Limb (tissue), 2 donors: Measurements from ENCODE around the gene PRM1.

ENCODE experiments used
- DNase-seq, 2 donors: peaks; one replicate each; pipeline ENCODE4 v3.0.0-alpha.2; 2016; ENCODE audit errors: extremely low spot score in 2 of 2

Gene PRM1

DNA sequence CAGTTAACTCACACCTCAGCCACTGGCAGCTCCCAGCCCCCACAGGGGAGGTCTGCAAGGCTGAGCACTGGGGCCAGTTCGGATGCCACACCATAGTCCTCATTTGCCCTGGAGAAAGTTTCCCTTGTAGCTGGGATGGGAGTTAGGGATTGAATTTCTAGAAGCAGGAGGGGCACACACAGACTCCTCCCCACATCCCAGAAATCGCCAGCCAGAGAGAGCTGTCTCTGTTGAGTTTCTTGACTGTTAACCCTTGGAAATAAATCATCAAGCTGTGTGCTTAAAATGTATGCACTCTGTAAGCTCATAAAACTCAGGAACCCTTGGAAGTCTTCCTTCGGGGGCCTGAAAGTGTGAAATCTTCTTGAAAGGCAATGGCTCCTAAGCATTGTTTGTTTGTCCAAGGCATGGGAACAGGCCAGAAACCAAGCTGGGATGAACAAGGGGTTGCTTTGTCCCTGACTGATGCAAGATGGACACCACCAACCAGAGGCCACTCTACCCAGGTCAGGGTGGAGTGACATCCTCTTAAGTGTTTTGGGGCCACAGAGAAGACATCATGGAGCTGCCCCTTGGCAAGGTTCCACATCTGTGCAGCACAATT is 7.3 kb downstream of the PRM1 start:
- peak in 1 of 2 donors; percentile 56 for DNase-seq

DNA sequence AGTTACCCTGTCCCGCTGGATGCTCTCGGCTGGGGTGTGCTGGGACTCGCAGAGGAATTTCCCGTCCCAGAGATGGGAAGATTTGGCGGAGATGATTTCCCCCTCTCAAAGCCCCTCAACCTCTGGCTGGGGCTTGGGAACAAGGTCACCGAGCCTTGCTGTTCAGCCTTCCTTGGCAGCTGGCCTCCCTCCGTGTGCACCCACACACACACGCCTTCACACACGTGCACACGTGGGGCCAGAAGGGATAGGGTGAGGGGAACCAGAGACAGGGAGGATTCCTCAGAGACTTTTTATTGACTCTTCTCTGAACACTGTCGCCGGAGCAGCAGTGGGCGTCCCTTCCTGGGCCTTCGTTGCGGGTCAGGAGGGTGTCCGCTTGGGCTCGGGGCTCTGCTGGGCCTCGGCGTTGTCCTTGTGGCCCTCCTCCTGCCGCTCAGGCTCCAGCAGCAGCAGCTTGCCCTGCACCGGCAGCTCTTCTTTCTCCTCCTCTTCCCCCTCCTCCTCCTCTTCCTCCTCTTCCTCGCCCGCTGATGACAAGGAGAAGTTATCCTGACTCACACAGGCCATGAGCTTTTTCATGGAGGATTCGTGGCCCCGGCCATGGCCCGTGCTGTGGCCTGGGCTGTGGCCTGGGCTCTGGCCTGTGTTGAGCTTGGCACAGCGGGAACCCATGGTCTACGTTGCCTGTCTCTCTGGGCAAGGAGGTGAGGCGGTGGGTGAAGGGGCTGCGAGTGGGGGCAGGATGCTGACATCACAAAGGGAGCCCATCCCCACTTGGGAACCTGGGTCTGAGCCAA is 8.0 kb downstream of the PRM1 start, which contains the start of gene PRM3:
Gene PRM3, minus strand, starts transcription at position 709 of the 800 bp plus-strand sequence. Its CDS starts 34 bp downstream, at position 675.
- no peak for DNase-seq

DNA sequence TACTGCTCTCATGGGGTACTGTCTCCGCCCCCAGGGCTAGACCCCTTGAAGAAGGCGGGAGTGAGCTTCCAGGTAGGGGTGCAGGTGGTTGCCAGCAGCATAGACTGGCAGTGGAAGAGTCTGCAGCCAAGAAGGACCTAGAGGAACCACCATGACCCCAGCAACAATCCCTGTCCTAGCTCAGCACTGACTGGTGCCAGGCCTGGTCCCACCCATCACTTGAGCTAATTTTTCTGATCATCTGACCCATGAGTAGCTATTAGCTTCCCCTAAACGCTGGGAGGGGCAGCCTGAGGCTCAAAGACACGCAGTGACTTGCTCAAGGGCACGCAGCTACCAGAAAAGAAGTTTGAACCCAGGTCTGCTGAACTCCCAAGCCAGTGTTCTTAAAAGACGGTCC is 8.6 kb downstream of the PRM1 start:
- no peak for DNase-seq

DNA sequence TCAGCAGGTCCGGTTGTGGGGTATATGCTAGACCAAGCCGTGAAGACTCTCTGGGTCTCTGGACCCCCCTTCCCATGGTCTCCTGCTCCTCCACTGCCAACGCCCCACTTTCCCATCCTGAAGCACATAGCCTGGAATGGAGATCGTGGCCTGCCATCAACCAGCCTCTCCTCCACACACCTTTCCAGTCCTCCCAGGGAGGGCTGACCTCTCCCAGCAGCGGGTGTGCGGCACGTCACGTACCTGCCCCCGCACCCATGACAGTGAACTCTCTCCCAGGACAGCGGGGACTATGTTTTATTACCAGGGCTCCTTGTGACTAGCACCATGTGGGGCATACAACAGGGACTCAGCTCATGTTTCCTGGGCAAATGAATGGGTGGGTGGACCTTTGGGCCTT is 9.5 kb downstream of the PRM1 start:
- DNase-seq: no peak

DNA sequence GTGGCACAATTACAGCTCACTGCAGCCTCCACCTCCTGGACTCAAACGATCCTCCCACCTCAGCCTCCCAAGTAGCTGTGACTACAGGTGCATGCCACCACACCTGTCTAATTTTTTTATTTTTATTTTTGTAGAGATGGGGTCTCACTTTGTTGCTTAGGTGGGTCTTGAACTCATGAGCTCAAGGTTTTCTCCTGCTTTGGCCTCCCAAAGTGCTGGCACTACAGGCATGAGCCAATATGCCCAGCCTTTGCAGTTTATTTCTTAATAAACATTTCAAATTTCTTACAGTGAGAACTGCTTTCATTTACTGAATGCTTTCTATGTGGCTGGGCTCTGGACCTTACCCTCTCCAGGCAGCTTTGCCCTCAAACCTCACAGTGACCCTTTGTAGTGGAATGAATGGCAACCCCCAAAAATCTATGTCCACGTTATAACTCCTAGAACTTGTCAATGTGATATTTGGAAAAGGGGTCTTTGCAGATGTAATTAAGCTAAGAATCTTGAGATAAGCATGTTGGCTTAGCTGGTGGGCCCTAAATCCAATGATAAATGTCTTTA is 10.4 kb downstream of the PRM1 start:
- DNase-seq: no peak

DNA sequence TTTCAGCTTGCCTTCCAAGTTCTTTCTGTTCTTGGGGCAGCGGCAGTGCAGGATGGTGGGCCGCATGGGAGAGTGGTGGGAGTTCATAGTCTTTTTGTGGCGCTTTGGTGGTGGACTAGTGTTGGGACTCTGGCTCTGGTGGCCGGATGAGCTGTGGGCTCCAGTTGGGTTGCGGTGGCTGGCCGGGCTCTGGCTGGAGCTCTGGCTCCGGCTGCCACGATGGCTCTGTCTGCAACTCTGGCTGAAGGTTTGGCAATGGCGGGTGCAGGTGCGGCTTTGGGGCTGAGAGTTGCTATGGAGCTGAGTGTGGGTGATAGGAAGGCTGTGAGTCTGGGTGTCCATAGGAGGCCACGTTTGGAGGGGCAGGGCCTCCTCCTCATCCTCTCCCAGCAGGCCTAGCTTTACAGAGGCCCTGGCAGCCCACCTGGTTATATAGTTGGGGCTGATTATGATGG is 12.2 kb downstream of the PRM1 start, which contains the start of gene TNP2:
Gene TNP2, minus strand, starts transcription at position 405 of the 455 bp plus-strand sequence. Its CDS starts 63 bp downstream, at position 342.
- no peak for DNase-seq

DNA sequence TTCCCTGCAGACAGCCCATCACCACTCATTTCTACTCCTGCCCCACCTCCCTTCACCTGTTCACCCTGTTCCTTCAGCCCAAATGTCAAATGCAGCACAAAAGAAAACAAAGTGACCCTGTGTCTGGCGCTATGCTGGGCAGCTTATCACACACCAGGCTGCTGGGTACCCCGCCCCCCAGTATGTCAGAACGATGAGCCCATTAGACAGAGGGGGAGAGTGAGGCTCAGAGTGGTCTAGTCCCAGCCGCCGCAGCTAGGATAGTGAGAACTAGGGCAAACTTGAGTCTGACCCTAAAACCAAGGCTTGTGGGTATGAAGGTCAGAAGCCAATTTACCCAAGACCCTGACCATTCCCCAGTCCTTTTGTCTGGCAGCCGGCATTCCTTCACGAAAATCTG is 16.0 kb downstream of the PRM1 start:
- DNase-seq: no peak

DNA sequence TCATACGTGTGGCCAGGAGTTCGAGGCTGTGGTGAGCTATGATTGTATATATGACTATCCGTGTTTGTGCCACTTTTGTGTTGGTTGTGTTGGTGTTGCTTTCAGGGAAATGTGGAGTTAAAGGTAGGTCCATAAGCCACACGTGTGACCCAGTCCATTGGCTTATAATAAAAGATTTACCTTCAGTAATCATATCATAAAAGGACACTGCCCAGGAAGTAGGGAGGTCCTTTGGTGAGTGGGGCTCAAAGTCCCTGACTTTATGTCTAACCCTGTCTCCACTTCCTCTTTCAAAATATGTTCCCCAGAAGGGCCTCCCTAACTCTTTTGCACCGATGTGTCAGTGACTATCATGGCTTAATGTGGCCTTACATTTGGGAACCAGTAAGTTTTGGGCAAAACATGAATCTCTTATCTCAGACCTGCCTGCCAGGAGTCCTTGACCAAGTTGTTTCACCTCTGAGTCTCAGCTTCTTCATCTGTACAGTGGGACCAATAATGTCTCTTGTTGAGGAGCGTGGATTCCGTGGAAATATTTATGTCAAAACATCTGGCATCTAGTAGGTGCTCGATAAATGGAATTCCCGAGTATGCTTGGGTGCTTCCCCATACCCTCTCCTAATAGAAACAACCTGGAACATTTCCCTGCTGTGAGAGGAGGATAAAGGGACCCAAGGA is 16.8 kb downstream of the PRM1 start:
- DNase-seq: no peak

DNA sequence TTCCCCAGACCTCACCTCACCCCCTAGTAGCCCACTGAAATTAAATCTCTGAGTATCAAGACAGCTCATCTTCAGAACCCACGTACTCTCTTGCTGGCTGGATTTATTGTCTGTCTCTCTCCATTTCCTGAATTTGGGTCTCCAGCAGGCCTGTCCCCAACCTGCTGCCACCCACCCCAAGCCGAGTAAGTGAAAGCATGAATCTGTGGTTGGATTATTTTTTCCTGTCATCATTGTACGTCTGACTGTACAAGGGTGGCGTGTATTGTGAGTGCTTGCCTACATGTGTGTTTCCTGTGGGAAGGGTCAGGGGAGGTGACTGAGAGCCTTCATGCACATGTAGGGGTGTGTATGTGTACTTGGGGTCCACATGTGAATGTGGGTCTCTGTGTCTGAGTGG is 17.4 kb downstream of the PRM1 start:
- no peak for DNase-seq

DNA sequence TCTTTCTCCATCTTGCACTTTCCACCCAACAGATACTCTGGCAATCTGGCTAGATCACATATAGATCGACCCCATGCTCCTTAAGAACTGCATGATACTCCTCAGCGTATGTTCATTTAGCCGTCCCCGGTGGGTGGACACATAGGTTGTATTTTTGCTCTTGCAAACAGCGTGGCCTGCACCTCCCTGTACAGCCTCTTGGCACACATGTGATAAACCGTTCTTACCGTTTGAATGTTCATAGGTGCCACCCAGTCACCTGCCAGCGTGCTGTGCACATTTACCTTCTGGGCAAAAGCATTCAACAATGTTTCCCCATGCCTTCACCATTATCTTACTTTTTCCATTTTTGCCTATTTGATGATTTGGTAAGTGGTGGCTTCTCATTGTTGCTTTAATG is 18.2 kb downstream of the PRM1 start:
- no peak for DNase-seq

DNA sequence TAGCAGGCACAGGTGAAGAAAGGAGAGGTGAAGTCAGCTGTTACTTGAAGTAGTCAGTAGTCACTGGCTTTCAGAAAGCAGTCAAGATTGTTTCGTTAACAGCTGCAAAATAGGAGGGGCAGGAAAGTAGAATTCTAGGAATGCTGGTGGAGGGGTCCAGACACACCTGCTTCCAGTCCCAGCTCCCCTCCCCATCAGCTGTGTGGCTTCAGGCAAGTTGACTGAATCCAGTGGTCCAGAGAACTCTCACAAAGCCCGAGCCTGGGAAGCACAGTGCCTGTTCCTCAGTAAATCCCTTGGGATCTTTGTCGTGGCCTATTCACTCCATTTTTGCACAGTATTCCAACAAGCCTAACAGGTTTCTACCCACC is 20.5 kb downstream of the PRM1 start:
- no peak for DNase-seq

DNA sequence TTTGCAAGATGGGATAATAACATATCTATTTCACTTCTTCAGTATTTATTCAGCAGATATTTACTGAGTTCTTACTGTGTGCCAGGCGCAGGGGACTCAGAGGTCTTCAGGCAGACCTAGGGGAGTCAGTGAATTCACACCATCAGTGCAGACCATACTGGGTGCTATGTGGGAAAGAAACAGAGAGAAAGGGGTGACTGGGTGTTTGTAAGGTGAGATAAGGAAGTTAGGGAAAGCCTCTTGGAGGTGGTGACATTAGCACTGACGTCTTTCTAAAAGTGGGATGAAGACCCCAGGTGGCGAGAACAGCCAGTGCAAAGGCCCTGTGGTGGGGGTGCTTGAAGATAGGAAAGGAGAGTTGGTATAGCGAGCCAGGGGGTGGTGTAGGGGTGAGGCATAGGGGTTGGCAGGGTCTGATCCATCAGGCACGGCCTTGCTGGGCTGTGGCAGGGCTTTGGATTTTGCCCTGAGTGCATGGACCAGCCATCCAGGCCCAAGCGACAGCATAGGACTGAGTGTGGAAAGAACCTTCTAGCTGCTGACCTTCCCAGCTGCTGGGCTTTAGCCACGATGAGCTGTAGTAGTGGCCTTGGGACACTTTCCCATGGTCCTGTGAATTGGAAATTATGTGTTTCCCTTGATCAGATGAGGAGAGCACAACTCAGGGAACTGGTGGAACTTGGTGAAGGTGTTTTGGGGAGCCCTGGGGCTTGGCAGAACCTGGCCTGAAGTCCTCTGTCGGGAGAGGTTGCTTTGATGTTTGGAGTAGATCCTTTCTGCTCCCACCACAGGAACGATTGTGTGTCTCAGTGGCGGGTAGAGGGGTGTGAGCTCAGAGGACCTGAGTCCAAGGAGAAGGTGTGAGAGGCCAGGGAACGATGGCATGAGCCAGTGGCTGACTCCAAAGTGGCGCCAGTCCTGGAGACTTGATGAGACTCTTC is 21.2 kb downstream of the PRM1 start:
- no peak for DNase-seq

DNA sequence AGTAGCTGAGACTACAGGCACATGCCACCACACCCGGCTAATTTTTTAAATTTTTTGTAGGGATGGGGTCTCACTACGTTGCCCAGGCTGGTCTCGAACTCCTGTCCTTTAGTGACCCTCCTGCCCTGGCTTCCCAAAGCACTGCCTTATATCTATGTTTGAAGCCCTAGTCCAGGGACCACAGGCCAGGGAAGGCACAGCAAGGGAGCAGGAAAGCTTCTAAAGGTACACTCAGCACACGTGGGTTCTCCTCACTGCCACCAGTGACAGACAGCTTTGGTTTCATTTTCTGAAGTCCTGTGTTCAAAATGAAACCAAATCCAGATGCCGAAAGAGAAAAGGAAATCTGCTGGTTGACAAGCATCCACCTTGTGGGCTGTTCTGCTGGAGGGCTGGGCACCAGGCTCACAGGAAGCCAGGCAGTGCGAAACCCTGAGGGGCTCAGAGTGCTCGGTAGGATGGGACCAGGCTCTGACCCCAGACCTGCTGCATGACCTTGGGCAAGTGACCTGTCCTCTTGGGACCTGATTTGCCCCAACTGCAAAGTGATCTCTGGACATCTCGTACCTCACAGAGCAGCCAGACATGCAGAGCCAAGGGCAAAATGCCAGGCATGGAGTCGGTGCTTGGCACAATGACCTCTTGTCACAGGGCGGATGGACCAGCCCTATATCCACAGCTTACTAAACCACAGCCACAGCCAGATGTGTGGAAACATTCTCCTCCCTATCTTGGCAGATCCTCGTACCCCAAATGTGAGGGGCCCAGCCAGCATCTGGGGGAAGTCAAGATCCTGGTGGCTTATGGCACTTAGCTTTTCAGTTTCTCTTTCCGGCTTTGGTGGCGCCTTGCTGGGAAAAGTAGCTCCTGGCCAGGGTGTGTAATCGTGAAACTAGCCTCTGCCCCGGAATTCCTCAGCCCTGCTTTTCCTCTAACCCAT is 22.3 kb downstream of the PRM1 start:
- DNase-seq: peak in 1 of 2 donors; percentile 3

DNA sequence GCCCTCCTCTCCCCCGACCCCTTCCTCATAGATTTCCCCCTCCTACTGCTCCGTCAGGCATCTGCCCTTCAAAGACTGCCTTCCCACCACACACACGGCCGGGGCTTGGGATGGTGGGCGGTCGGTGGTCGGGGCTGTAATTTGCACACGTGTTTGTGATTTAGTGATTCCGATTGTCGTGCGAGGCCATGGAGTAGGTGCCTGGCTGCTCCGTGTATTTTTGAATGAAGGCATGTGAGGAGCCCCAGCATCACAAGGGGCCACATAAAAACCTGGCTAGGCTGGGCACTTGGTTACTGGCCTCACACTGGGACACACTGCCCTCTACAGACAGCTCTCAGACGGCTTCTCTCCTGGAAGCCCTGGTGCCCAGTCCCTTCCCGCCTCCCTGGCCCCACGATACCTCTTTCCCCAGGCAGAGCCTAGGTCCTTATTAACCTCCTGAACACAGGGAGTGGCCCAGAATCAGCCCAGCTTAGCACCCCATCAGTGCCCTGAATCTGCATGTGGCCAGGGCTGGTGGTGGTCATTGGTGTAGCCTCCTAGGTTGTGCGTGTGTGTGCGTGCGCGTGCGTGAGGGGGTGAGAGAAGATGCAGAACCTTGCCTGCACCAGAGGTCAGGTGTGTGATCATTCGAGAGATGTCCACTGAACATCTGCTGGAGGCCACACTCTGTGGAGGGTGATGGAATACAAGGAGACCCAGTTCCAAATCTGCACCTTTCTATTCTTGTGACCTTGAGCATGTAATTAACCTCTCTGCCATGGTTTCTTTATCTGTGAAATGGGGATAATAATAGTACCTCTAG is 23.8 kb downstream of the PRM1 start:
- peak; percentile 80 for DNase-seq

DNA sequence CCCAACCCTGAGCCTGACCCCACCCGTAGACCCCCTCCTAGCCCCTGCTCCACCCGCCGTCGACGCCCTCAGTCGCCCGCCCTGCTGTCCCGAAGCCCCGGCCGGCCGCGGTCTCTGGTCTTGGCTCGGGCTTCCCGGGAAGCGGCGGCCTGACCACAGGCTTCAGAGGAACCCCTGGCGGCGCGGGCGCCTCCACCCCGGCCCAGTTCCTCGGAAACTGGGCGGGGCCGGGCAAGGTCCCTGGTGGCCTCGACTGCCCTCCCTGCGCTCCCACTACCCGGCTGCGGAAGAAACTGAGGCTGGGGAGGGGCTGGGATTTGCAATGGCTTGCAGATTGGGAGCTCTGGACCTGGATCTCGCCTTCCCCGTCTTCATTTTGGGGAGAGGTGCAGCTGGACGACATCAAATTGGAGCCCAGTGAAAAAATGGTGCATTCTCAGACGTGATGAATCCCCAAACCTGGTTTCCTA is 24.4 kb downstream of the PRM1 start:
- peak in 1 of 2 donors; percentile 72 for DNase-seq

DNA sequence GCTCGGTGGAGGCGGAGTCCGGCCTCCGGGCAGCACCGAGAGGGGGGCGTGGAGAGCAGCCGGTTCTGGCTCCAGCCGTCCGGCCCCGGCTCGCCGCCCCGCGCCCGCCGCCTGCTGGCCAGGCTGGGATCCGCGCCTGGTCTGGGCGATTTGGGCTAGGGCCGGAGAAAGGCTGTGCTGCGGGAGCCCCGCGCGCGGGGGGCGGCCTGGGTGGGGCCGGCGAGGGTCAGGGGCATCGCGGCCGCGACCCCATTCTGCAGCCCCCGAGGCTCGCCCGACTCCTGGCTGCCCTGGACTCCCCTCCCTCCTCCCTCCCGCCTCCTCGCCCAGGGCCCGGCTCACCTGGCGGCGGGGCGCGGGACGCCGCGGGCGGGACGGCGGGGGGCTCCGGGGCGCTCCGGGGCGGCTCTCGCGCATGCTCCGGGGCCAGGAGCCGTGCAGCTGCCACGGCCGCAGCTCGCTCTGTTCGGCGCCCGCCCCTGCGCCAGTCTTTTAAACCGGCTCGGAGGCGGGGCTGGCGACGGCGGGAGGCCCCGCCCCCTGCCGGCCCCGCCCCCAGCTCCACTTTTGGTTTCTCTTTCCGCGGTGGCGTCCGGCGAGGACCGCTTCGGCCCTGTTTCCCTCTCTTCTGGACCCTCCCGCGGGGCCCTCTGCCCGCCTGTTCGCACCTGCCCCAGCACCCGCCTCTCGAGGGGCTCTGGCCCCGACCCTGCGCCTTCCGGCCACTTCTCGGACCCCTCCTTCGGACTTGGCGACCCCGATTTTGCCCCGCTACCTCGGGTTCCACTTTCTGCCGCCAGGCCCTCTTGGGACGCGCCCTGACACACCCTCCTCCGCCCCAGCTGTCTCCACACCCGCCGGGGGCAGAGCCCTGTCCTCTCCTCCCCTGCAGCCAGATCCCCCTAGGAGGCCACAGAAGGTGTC is 25.1 kb downstream of the PRM1 start, which contains the start of gene SOCS1:
Gene SOCS1, minus strand, starts transcription at position 468 of the 924 bp plus-strand sequence. CDS start 726 bp downstream, outside the sequence.
- peak; percentile 87 to 94 for DNase-seq

DNA sequence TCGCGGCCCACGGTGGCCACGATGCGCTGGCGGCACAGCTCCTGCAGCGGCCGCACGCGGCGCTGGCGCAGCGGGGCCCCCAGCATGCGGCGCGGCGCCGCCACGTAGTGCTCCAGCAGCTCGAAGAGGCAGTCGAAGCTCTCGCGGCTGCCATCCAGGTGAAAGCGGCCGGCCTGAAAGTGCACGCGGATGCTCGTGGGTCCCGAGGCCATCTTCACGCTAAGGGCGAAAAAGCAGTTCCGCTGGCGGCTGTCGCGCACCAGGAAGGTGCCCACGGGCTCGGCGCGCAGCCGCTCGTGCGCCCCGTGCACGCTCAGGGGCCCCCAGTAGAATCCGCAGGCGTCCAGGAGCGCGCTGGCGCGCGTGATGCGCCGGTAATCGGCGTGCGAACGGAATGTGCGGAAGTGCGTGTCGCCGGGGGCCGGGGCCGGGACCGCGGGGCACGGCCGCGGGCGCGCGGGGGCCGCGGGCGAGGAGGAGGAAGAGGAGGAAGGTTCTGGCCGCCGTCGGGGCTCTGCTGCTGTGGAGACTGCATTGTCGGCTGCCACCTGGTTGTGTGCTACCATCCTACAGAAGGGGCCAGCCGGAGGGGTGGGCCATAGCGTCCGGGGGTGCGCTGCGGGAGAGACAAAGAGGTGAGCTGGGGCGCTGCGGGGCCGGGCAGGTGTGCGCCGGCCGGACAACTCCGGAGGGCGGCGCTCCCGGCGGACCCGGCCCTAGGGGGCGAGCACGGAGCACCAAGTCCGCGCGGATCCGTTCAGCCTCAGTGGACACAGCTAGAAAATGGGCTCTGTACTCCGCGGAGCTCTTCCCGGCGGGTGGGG is 26.0 kb downstream of the PRM1 start:
- peak; percentile 26 to 72 for DNase-seq
